Stomach (tissue), 9 donors: ENCODE measurements around the gene LHFPL3. TPM values are rescaled to one million over a fixed set of nuclear protein-coding genes. Genes with fewer than 3 reads are reported as not detected.

Source experiments
- DNase-seq, 2 donors: peaks; one replicate each; pipeline versions ENCODE4 v3.0.0 to v3.0.0-alpha.2; 2013 to 2019
- H3K27ac ChIP-seq, 5 donors: fragments of 200-600 bp in 4 of 5; sonication (generic) in 4 of 5; one replicate each; pipeline ENCODE4 v1.5.1; 2013 to 2019; ENCODE audit warnings: mild to moderate bottlenecking in 1 of 5, moderate library complexity in 1 of 5
- H3K27me3 ChIP-seq, 3 donors: fragments of 200-600 bp; sonication (generic); one replicate each; pipeline ENCODE4 v1.5.1; 2017 to 2019; ENCODE audit warnings: mixed run types in 1 of 3
- H3K36me3 ChIP-seq, 4 donors: fragments of 200-600 bp; sonication (generic); 1 replicate in 3 of 4; 2 replicates in 1 of 4; pipeline ENCODE4 v1.5.1; 2016 to 2019
- H3K4me1 ChIP-seq, 4 donors: fragments of 200-600 bp; sonication (generic); one replicate each; pipeline ENCODE4 v1.5.1; 2016 to 2019
- H3K4me3 ChIP-seq, 4 donors: fragments of 200-600 bp; sonication (generic) in 3 of 4; one replicate each; pipeline ENCODE4 v1.5.1; 2016 to 2019; ENCODE audit warnings: mild to moderate bottlenecking in 1 of 4
- H3K9me3 ChIP-seq, 4 donors: fragments of 200-600 bp; sonication (generic); one replicate each; pipeline ENCODE4 v1.5.1; 2016 to 2019
- EP300 ChIP-seq: sonication (generic); formaldehyde crosslinking; IDR thresholded peaks from one replicate; pipeline ENCODE4 v1.6.1; 2017; ENCODE audit warnings: antibody characterized with exemption
- POLR2A ChIP-seq, 4 donors: fragments of 450-650 bp; IDR thresholded peaks; one replicate each; pipeline ENCODE4 v1.6.1; 2016; ENCODE audit warnings: antibody characterized with exemption in 4 of 4, control low read depth in 2 of 4, mild to moderate bottlenecking in 1 of 4, moderate library complexity in 1 of 4
- POLR2AphosphoS5 ChIP-seq, 3 donors: sonication (generic); formaldehyde crosslinking; IDR thresholded peaks; one replicate each; pipeline ENCODE4 v1.6.1; 2016; ENCODE audit warnings: antibody characterized with exemption in 3 of 3
- WGBS, 5 donors: extraction: QIAGEN DNeasy Blood & Tissue Kit in 3 of 5; methylation state at CpG; one replicate each; pipeline versions ENCODE4 v1.1.5 to v1.1.7; 2013 to 2018; 5-methylcytosine and 5-hydroxymethylcytosine counted together
- intact Hi-C: fragments of 100-400 bp; cut with DNase I; formaldehyde crosslinking; loops from one replicate; pipeline ENCODE4 v1.15.1; 2023; ENCODE audit warnings: low total_unique reads
- polyA plus RNA-seq, 3 donors: library from polyadenylated mRNA; stranded (reverse); fragments of 200-250 nt; gene quantifications; one replicate each; pipeline ENCODE4 v1.2.3, GENCODE V29; 2013
- total RNA-seq, 5 donors: library from RNA; depleted of rRNA; stranded (reverse); fragments of >200 nt; gene quantifications; one replicate each; pipeline versions ENCODE4 v1.1.0 to v1.2.3, GENCODE V29; 2014 to 2016
- TF ChIP-seq, protein P1 (sequence below), 7 experiments: fragments of 450-650 bp in 4 of 7; fragments of 200-600 bp in 3 of 7; sonication (generic) in 3 of 7; IDR thresholded peaks; one replicate each; pipeline ENCODE4 v1.5.1; 2016 to 2019; ENCODE audit warnings: antibody characterized with exemption in 7 of 7, control low read depth in 2 of 7, mild to moderate bottlenecking in 1 of 7
- donor health status: healthy with polysubstance abuse.
- donor health status: Bipolar disorder and iron deficiency.
- donor health status: healthy.

LHFPL3 gene
- total and polyA plus RNA-seq, 8 donors: 0.55 TPM; not detected in 7

DNA sequence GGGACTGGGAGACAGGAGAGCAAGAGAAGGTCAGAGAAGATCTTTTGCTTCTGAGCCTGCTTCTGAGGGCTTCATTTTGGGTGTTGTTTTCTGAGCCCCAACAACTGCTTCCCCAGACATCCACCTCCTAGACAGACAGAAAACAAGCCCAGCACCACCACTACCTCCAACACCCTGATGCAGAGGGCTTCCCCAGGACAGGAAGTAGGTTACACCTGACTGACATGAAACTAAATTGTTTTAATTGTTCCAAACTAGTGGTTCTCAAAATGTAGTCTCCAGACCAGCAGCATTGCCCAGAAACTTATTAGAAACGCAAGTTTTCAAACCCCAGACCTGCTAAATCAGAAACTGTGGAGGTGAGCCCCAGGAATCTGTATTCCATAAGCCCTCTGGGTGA, 522.0 kb downstream of the LHFPL3 start:
- Histone ChIP-seq H3K27me3 (peaks cover 0 to 4% (median 0%) of the 10 kb centered on the region in 3 donors), H3K27ac (no peak overlapping the region), H3K4me3 (no peak overlapping the region), H3K9me3 (no peaks in the 10 kb centered on the region), H3K36me3 (no peaks in the 10 kb centered on the region), H3K4me1 (peaks cover 0 to 4% (median 0%) of the 10 kb centered on the region in 4 donors)
- intact Hi-C loops: no loop called here
- no peak for DNase-seq
- TF ChIP-seq, protein P1, sequence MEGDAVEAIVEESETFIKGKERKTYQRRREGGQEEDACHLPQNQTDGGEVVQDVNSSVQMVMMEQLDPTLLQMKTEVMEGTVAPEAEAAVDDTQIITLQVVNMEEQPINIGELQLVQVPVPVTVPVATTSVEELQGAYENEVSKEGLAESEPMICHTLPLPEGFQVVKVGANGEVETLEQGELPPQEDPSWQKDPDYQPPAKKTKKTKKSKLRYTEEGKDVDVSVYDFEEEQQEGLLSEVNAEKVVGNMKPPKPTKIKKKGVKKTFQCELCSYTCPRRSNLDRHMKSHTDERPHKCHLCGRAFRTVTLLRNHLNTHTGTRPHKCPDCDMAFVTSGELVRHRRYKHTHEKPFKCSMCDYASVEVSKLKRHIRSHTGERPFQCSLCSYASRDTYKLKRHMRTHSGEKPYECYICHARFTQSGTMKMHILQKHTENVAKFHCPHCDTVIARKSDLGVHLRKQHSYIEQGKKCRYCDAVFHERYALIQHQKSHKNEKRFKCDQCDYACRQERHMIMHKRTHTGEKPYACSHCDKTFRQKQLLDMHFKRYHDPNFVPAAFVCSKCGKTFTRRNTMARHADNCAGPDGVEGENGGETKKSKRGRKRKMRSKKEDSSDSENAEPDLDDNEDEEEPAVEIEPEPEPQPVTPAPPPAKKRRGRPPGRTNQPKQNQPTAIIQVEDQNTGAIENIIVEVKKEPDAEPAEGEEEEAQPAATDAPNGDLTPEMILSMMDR (IDR thresholded peaks at IDR 0.05): no peak
- TF ChIP-seq POLR2A (IDR thresholded peaks at IDR 0.05) (no peak), EP300 (no peak), POLR2AphosphoS5 (IDR thresholded peaks at IDR 0.05) (no peak)
- WGBS, 5 donors: 79 to 100% (median 84%) methylated on average over 1 of the region's 1 CpG

DNA sequence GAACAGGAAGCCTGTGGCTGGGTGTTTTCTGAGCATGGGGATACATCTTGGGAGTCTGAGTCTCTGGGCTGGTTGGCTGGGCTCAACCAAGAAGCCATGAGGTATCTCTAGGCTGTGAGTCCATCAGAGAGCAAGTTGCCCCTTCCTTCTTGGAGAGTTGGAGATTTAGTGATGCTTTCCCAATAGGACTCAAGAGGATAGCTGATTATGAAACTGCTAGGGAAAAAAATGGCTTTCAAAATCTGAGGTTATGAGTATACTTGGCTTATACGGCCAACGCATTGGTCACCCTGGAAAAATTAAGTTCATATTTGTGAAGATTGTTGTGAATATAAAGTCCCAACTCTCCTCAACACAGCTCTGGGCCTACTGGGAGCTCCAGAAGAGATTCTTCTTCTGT, 522.9 kb downstream of the LHFPL3 start:
- intact Hi-C loops: no loop called here
- Histone ChIP-seq H3K27ac (no peak overlapping the region), H3K4me1 (peaks cover 0 to 4% (median 0%) of the 10 kb centered on the region in 4 donors), H3K27me3 (no peaks in the 10 kb centered on the region), H3K36me3 (no peaks in the 10 kb centered on the region), H3K9me3 (no peaks in the 10 kb centered on the region), H3K4me3 (no peak overlapping the region)
- no peak for DNase-seq
- TF ChIP-seq POLR2AphosphoS5 (IDR thresholded peaks at IDR 0.05) (no peak), POLR2A (IDR thresholded peaks at IDR 0.05) (no peak), EP300 (no peak)
- TF ChIP-seq, protein P1 (IDR thresholded peaks at IDR 0.05): no peak
- 88 to 97% (median 93%) methylated on average over 2 of the region's 2 CpGs for WGBS, 5 donors

DNA sequence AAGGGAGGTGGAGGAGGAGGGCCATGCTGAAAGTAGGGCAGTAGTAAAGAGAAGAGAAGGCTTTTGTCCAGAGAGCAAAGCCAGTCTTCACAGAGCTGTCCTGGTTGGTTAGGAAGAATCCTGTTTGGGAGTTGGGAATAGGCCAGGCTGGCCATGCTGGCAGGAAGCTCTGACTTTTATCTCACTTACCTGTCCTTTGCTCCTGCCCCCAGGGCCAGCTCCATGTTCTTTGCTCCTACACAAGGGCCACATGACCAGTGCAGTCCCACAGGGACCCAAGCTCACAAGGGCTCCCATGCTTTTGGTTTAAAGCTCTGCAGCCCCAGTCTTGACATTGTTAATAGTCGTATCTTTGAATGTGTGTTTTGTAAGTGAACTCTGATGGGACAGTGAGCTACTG, 524.0 kb downstream of the LHFPL3 start:
- H3K27ac ChIP-seq: no peak overlapping the region
- no peaks in the 10 kb centered on the region for H3K9me3 ChIP-seq
- intact Hi-C loops: no loop called here
- TF ChIP-seq POLR2AphosphoS5 (IDR thresholded peaks at IDR 0.05) (no peak), POLR2A (IDR thresholded peaks at IDR 0.05) (no peak), EP300 (no peak)
- TF ChIP-seq, protein P1 (IDR thresholded peaks at IDR 0.05): no peak
- no peaks in the 10 kb centered on the region for H3K27me3 ChIP-seq
- 77 to 100% (median 85%) methylated on average over 1 of the region's 1 CpG for WGBS, 5 donors
- H3K36me3 ChIP-seq: no peaks in the 10 kb centered on the region
- no peak for DNase-seq
- no peak overlapping the region for H3K4me3 ChIP-seq
- H3K4me1 ChIP-seq: peaks cover 0 to 4% (median 0%) of the 10 kb centered on the region in 4 donors

DNA sequence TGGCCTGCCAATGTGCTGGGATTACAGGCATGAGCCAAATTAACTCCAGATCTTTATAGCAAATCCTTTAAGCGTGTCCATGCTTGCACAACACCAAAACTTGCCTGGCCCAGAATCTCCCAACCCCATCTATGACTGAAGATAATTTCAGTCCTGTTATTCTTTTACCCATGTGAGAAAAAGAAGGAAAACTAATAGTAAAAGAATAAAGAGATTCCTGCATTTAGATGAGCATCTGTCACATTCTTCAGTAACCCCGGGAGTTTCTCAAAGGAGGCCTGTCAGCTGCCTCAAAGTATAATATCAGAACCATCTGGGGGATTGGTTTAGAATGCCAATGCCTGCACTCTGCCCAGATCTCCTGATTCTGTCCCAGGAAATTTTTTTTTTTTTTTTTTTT, 527.5 kb downstream of the LHFPL3 start:
- H3K27me3 ChIP-seq: no peaks in the 10 kb centered on the region

More for the DNA sequence above, 527.5 kb downstream of the LHFPL3 start:
- H3K4me1 ChIP-seq: no peaks in the 10 kb centered on the region
- intact Hi-C loops: no loop called here
- TF ChIP-seq POLR2AphosphoS5 (IDR thresholded peaks at IDR 0.05): no peak
- TF ChIP-seq, protein P1 (IDR thresholded peaks at IDR 0.05): no peak
- no peak for TF ChIP-seq POLR2A (IDR thresholded peaks at IDR 0.05)
- TF ChIP-seq EP300: no peak
- H3K27ac ChIP-seq: no peak overlapping the region
- no peak overlapping the region for H3K4me3 ChIP-seq
- 87 to 96% (median 92%) methylated on average over 2 of the region's 2 CpGs for WGBS, 5 donors
- no peak for DNase-seq
- H3K9me3 ChIP-seq: no peaks in the 10 kb centered on the region
- no peaks in the 10 kb centered on the region for H3K36me3 ChIP-seq
